HG03571 (cell line): ENCODE data around the gene ATN1.
"Not testable (repeated sequence)": the region's sequence is repeated elsewhere in the genome, so short reads cannot be mapped to it uniquely, and the experiment has no call there.

Experiments used
- ATAC-seq: cut with Tn5 transposase; IDR thresholded peaks from one replicate; pipeline ENCODE4 v1.9.1; 2021; ENCODE audit not compliant: unreplicated experiment

The ATN1 gene

DNA sequence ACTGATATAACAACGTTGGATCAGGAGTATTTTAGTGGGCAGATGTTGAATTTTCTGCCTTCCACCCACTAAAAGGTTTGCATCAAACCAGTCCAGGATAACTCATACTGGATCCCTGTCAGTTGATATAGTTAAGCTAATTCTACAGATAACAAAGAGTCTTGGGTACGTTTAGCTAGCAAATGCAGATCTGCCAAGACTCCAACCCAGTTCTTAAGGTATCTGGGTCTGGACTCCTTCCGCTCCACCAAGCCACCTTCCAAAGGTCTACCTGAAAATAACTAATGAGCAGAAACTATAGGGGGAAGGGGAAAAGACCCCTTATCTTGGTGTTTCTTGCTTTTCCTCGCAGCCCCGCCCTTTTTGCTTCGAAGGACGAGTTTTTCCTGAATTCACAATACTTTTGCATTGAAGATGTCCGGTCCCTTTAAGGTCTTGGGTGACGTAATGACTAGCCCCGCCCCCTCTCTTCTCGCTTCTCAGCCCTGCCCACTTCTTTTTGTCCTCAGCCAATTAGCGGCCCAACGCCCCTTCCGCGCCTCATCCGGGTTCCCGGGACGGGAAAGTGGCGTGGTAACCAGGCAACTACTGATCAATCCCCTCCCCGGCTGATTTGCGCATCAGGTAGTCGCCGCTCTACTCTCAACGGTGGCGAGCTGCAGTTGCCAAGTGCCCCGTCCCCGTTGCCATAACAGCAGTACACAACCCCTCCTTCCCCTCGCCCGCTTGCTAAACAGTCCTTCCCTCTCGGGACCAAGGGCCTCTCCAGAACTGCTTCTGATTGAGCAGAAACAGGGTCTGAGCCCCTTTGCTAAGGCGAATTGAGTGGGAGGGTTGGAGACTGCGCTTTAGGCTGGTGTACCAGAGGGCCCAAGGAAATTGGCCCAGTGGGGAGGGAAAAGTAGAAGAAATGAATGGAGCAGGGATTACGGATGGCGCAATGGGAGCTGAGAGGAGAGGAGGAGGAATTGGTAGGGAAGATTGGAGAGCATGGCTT, 23.2 kb upstream of the ATN1 start, which contains the start of gene LRRC23:
LRRC23 (plus strand) TSS at position 543 of the 997 bp plus-strand sequence. CDS start 812 bp downstream, outside the sequence.
- peak; percentile 93 for ATAC-seq

DNA sequence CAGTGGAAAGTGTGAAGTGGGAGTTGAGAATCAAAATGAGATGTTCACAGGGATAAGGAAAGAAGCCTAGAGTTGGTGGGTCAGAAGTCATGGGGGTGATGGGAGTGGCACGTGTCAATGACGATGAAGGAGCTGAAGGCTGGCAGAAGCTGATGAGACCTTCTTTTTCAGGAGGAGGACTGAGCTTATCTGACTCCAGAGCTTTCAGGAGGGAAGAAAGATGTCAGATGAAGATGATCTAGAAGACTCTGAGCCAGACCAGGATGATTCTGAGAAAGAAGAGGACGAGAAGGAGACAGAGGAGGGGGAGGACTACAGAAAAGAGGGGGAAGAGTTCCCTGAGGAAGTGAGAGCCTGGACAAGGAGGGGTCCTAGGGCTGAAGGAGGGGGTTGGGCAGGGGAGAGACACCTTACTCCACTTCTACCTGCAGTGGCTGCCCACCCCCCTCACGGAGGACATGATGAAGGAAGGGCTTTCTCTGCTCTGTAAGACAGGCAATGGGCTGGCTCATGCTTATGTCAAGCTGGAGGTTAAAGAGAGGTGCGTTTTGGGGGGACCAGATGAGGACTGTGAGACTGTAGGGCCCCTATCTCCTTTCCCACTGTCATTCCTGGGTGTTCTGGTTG, 22.2 kb upstream of the ATN1 start:
- no peak for ATAC-seq

DNA sequence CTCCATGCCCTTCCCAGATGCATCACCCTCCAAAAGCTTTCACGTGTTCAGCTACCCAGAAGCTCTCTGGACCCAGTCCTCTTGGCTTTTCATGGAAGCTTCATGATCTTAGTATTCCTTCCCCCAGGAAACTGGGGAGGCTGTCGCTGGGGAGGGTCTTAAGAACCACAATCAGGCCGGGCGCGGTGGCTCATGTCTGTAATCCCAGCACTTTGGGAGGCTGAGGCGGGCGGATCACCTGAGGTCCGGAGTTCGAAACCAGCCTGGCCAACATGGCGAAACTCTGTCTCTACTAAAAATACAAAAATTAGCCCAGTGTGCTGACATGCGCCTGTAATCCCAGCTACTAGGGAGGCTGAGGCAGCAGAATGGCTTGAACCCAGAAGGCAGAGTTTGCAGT, 19.6 kb upstream of the ATN1 start:
- ATAC-seq = not testable (repeated sequence)

DNA sequence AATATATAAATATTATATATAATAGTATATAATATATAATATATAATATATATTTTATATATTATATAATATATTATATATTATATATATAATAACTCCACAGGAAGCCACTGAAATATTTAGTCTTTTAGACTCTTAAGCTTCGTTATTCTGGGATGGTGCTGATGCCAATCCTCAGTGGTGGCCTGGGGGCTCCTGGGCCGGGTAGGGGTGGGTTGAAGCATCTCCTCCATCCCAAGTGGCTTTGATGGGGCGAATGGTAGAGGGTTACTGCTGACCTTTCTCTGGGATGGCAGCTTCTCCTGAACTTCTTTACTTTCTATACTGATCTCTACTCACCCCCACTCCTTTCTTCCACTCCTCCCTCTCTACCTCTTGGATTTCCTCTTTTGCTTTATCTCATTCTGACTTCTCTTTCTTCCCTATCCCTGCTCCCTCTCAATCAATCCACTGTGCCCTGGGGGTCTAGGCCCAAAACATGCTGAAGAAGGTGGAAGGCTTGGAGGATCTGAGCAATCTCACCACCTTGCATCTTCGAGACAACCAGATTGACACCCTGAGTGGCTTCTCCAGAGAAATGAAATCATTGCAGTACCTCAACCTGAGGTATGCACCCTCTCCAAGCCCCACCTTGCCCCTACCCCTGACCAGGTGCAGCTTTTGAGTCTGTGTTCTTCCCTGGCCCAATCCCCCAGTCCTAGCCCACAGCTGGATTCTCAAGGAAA, 18.2 kb upstream of the ATN1 start:
- no peak for ATAC-seq

DNA sequence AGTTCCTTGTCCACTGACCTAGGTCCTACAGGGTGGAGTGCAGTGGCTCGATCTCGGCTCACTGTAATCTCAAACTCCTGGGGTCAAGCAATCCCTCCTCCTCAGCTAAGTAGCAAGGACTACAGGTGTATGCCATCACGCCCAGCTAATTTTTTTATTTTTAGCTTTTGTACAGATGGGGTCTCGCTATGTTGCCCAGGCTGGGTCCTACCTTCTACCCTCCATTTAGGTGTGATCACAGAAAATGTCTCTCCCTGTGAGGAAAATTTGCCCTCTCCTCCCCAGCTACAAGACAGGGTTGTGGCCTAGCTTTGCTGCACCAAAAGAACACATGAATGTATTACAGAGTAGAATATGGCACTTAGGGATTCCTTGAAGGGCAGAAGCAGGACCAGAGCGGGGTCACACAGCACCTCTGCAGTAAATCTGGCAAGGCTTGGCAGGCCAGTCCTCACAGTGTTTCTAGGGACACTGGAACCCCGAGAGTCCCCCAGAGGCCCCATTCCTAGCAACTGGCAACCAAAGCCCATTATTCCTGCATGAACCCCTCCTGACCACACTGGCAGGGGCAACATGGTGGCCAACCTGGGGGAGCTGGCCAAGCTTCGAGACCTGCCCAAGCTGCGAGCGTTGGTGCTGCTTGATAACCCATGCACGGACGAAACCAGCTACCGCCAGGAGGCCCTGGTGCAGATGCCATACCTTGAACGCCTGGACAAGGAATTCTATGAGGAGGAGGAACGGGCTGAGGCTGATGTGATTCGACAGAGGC, 15.4 kb upstream of the ATN1 start:
- ATAC-seq = no peak

DNA sequence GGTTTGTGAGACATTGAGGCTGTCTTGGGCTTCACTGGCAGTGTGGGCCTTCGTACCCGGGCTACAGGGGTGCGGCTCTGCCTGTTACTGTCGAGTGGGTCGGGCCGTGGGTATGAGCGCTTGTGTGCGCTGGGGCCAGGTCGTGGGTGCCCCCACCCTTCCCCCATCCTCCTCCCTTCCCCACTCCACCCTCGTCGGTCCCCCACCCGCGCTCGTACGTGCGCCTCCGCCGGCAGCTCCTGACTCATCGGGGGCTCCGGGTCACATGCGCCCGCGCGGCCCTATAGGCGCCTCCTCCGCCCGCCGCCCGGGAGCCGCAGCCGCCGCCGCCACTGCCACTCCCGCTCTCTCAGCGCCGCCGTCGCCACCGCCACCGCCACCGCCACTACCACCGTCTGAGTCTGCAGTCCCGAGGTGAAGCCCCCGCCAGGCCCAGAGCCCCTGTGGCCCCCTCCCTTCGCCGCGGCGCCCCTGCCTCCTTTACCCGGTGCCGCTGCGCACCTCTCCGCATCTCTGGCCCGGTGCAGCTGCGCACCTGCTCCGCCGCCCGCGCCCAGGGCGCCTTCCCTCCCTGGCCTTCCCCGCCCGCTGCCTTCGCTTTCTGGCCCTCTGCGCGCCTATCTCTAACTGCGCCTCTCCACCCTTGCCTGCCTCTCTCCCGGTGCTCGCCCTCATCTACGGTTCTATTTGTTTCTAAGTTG, 13.4 kb upstream of the ATN1 start, which contains the start of gene ENO2:
ENO2 (plus strand) TSS at position 335 of the 701 bp plus-strand sequence. CDS start 1,253 bp downstream, outside the sequence.
- peak; percentile 55 for ATAC-seq

DNA sequence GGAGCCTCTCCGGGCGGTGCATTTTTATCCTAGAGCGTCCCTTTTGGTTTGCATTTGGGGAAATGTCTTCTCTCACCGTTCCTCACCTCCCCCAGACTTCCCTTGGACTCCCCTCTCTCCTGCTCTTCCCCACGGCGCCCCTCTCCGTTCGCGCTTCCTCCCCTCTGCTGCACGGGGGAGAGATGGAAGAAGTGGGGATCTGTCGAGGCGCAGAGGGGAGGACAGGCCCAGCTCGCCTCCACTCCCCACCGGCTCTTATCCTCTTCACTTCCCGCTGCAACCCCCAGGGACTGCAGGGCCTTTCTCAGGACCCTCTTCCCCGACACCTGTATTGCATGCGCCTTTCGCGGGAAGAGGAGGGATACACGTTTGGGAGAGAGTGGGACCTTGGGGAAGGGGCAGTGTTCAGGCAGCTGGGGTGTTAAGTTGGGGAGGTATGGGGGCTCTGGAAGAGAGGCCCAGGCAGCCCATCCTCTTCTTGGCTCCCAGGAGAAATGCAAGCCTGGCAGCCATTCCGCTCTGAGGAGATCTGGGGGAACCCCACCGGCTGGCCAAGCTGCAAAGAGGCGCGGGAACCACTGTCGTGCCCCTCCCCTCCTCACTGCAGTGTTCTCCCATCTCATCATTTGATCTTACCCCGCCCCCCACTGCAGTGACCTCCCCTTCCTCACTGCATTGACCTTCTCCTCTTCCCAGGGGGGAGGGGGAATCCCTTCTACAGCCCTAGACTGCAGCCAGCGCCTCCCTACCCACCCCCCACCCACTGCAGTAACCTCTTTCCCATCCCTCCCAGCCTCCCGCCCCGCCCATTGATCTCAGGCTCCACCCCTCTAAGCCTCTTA, 12.6 kb upstream of the ATN1 start:
- no peak for ATAC-seq

DNA sequence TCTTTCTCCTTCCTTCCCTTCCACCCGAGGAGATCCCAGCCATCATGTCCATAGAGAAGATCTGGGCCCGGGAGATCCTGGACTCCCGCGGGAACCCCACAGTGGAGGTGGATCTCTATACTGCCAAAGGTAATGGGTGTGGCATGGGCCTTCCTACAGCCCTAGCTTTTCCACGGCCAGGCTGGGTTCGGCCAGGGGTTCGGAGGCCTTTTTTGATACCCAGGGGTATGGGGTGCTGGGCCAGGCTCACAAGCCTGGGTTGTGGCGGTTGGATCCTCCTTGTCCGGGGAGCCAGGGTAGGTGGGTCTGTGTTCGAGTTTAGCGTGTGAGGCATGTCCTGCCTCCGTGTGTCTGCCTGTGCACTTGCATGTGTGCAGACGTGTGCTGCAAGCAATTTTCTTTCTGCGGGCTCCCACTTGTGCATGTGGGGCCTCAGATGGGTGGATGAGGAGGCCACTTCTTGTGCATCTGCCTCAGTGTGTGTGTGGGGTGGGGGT, 11.9 kb upstream of the ATN1 start:
- no peak for ATAC-seq

DNA sequence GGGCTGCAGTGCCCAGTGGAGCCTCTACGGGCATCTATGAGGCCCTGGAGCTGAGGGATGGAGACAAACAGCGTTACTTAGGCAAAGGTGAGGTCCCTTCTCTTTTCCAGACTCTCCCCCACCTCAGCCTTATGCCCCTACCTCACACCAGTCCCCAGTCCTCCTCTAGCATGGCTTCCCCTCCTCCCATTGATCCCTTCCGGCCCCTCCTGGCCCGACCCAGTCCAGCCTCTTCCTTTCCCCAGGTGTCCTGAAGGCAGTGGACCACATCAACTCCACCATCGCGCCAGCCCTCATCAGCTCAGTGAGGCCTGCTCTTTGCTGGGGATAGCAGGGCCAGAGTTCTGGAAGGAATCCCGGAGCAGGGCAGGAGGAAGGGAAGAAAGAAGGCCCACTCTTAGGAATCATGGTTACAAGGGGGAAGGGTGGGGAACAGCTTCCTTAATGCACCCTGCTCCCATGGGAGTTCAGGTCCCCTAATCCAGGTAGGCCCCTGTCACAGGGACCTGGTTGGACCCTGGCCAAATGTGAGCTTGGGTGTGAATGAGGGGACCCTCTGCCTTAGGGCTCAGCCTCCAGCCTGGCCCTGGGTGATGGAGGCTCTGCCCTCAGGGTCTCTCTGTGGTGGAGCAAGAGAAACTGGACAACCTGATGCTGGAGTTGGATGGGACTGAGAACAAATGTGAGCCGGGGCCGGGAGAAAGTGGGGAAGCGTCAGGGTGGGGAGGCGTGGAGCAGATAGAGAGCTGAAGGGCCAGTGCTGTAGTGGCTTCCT, 11.1 kb upstream of the ATN1 start:
- no peak for ATAC-seq

DNA sequence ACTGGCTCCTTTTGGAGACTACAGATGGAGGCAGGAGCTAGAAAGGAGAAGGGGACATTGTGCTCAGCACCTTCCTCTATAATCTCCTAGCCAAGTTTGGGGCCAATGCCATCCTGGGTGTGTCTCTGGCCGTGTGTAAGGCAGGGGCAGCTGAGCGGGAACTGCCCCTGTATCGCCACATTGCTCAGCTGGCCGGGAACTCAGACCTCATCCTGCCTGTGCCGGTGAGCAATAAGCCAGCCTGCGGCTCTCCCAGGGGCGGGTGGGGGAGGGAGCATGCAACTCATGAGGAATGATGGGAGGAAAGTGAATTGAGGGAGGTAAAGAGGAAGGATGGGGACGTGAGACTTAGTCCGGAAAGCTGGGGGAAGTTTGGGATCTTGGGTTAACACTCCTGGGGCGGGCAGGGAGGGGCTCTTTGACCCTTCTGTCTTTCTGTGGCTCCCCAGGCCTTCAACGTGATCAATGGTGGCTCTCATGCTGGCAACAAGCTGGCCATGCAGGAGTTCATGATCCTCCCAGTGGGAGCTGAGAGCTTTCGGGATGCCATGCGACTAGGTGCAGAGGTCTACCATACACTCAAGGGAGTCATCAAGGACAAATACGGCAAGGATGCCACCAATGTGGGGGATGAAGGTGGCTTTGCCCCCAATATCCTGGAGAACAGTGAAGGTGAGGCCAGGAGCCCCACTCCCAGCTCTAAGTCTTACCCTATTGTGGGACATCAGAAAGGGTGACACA, 10.1 kb upstream of the ATN1 start:
- no peak for ATAC-seq

DNA sequence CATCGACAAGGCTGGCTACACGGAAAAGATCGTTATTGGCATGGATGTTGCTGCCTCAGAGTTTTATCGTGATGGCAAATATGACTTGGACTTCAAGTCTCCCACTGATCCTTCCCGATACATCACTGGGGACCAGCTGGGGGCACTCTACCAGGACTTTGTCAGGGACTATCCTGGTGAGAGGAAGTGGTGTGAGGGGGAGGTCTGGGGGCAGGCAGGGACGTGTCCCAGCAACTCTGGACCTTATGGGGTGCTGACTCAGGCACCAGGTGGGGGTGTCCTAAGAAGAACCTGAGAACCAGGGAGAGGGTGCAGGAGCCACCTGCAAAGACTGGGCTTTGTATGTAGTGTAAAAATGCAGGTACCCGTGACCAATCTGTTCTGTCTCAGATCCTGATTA, 8.2 kb upstream of the ATN1 start:
- ATAC-seq = no peak

DNA sequence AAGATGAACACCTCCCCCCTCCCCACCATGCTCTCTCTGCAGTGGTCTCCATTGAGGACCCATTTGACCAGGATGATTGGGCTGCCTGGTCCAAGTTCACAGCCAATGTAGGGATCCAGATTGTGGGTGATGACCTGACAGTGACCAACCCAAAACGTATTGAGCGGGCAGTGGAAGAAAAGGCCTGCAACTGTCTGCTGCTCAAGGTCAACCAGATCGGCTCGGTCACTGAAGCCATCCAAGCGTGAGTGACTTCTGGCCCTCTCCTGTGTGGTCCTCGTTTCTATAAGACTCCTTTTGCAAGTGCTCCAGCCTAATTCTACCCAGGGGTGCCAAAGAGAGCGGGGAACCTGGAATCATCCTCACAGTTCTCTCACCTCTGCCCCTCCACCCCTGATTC, 6.2 kb upstream of the ATN1 start:
- no peak for ATAC-seq

DNA sequence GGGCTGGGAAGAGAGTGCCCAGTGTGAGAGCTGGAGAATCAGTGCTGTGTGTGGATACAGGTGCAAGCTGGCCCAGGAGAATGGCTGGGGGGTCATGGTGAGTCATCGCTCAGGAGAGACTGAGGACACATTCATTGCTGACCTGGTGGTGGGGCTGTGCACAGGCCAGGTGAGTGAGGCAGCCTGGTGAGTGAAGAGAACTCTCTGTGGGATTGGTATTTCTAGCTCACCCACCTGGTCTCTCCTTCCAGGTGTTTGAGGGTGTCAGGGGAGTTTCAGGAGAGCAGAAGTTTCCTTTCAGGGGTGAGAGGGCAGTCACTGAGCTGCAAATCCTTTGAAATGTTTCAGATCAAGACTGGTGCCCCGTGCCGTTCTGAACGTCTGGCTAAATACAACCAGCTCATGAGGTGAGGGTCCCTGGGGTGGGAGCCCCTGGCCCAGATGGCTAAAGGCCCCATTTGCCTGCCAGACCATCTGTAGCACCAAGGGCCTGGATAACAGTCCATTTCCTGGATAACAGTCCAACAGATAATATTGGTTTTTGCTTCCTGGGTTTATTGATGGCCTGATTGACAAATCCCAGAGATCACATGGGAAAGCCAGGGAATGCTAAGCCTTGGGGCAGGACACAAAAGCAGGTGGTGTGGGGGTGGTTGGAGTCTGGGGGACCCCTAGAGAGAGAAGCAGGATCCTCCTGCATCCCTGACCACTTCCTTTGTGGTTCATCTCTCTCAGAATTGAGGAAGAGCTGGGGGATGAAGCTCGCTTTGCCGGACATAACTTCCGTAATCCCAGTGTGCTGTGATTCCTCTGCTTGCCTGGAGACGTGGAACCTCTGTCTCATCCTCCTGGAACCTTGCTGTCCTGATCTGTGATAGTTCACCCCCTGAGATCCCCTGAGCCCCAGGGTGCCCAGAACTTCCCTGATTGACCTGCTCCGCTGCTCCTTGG, 5.5 kb upstream of the ATN1 start:
- ATAC-seq = no peak

DNA sequence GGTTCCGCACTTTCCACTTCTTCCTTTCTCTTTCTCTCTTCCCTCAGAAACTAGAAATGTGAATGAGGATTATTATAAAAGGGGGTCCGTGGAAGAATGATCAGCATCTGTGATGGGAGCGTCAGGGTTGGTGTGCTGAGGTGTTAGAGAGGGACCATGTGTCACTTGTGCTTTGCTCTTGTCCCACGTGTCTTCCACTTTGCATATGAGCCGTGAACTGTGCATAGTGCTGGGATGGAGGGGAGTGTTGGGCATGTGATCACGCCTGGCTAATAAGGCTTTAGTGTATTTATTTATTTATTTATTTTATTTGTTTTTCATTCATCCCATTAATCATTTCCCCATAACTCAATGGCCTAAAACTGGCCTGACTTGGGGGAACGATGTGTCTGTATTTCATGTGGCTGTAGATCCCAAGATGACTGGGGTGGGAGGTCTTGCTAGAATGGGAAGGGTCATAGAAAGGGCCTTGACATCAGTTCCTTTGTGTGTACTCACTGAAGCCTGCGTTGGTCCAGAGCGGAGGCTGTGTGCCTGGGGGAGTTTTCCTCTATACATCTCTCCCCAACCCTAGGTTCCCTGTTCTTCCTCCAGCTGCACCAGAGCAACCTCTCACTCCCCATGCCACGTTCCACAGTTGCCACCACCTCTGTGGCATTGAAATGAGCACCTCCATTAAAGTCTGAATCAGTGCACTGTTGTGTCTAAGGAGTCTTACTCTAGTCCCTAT, 4.6 kb upstream of the ATN1 start:
- no peak for ATAC-seq

DNA sequence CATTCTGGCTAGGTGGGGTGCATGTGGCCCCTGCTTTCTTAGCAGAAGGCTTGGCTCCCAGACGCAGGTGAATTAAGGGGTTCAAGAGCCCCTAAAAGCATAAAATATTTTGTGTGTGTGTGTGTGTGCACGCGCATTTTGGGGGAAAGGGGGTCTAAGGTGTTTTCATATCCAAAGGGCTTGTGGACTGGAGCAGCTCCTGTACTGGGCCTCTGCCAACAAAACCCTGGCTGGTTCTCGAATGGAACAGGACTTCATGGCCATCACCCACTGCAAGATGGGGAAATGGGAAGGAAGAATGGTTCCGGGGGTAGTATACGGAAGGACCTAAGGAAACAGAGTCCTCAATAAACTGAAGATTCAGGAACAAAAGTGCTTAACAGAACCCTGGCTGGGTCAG, 3.9 kb upstream of the ATN1 start:
- ATAC-seq = no peak

DNA sequence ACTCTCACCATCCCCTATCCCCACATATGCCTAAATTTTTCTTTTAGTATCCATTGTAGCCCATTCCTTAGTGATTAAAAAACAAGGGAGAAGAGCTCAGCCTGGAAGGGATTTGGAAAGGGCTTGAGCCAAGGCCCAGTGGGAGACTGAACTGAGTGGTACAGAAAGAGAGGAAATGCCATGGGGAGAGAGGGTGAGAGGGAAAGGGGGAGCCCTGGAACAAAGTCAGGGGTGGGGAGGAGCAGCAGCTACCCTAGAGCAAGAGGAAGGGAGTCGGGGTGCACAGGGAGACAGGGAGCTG, 2.6 kb upstream of the ATN1 start:
- no peak for ATAC-seq
